Measurements from ENCODE around the gene CHAD.
A peak's percentile ranks its signal among the peaks of the same experiment; 100 is the strongest.
"Not testable (repeated sequence)": the region's sequence is repeated elsewhere in the genome, so short reads cannot be mapped to it uniquely, and the experiment has no call there.

The CHAD gene

DNA sequence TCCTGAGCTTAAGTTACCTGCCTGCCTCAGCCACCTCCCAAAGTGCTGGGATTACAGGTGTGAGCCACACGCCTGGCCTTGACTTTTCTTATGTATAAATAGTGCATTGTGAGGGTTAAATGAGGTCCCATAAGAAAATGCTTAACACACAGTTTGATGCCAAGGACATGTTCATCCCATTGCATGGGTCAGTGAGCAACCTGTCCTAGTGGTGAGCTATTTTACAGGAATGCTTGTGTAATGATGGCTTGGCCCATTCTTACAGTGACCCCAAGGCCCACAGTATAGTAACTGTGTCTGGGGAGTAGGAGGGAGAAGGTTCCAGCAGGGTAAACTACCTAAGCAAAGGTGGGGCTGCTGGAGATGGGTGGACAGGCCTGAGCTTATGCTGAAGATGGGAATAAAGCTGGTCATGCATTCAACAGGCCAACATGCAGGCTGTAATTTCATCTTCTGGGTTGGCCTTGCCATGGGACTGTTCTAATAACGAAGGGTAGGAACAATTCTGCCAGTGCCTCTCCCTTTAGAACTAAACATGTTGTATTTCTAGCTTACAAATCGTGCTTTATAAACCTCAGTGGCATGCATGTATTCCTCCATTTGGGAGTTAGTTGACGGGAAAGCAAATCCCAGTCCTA lies 36.4 kb downstream of the CHAD start:
- H3K27ac ChIP-seq, result no peak overlapping the region
- TF ChIP-seq, protein P1, sequence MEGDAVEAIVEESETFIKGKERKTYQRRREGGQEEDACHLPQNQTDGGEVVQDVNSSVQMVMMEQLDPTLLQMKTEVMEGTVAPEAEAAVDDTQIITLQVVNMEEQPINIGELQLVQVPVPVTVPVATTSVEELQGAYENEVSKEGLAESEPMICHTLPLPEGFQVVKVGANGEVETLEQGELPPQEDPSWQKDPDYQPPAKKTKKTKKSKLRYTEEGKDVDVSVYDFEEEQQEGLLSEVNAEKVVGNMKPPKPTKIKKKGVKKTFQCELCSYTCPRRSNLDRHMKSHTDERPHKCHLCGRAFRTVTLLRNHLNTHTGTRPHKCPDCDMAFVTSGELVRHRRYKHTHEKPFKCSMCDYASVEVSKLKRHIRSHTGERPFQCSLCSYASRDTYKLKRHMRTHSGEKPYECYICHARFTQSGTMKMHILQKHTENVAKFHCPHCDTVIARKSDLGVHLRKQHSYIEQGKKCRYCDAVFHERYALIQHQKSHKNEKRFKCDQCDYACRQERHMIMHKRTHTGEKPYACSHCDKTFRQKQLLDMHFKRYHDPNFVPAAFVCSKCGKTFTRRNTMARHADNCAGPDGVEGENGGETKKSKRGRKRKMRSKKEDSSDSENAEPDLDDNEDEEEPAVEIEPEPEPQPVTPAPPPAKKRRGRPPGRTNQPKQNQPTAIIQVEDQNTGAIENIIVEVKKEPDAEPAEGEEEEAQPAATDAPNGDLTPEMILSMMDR (conservative IDR thresholded peaks at IDR 0.05), result no peak
- TF ChIP-seq ZFX (IDR thresholded peaks at IDR 0.05), result no peak

DNA sequence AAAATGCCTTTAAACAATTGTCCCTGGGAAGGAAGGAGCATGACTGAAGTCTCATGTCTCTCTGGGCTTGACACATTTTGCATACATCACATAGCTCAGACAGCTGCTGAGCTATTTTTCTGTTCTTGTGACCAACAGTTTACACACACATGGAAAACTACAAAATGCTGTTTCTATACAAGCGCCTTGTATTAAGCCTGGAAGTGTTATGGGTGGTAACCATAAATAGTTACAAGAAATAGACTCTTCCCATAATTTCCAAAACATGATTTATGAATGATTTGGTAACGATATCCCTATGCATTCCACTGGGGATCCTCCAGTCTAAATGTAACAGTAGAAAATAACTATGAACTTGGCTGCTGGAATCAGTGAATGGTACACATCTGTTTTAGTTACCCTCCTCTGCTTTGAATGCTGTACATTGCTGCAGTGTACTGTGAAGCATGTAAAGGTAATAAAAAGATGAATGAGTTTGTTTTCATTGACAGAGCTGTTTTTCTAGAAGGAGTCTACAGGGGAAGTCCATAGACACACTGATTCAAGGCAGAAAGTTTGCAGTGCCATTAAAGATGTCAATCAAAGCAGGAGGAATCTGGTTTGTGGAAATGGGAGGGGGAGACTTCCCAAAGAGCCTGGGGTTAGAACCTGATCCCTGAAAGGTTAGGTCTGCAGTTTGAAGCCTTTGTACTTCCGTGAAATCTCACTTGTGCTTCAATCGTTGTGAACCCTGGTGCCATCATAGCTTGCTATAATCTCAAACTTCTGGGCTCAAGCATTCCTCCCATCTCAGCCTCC lies 37.7 kb downstream of the CHAD start:
- TF ChIP-seq ZFX (IDR thresholded peaks at IDR 0.05), result no peak
- TF ChIP-seq, protein P1 (conservative IDR thresholded peaks at IDR 0.05), result no peak
- H3K27ac ChIP-seq, result no peak overlapping the region

DNA sequence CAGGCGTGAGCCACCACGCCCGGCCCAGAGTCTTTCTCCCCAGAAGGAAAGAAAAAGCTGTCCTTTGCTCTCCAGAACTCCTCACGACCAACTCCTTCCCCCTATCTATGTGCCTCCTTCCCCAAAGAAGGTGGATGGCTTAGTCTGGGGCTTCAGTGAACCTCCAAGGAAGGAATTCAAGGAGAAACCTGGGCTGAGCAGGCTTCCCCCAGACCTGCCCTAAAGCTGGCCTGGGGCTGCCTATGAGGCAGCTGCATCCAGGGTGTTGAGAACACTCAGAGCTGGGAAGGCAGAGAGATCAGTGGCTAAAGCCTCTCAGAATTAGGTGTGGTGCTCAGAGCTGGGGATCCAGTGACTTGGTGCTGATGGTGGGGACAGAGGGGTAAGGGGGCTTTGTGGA lies 38.9 kb downstream of the CHAD start:
- TF ChIP-seq, protein P1 (conservative IDR thresholded peaks at IDR 0.05), result no peak
- TF ChIP-seq ZFX (IDR thresholded peaks at IDR 0.05), result no peak

DNA sequence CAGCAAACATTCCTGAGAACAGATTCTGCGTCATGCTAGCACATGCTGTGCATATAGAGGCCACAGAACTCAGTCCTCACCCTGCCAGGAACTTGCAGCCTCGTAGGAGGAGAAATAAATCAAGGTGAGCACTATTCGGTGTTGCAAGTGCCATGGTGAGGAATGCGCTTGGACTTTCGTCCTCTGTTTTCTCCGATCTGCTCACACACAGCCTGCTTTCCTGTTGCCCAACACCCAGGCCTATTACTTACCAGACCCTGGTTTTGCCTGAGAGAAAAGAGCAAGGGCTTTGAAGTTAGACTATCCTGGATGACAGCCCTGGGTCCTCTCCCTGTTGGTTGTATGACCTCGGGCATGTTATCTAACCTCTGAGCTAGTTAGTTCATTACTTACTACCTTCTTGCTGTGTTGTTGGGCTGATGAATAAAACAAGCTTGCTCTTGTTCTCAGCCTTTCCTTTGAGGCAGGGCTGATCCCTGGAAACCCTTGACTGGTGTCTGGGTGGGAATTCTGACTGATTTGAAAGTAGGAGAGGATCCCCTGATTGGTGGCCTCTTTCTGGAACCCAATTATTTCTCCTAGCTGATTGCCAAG lies 39.8 kb downstream of the CHAD start:
- no peak overlapping the region for H3K27ac ChIP-seq
- TF ChIP-seq, protein P1 (conservative IDR thresholded peaks at IDR 0.05), result no peak
- no peak for TF ChIP-seq ZFX (IDR thresholded peaks at IDR 0.05)

More for the DNA sequence above, 38.9 kb downstream of the CHAD start:
- H3K27ac ChIP-seq, result no peak overlapping the region

DNA sequence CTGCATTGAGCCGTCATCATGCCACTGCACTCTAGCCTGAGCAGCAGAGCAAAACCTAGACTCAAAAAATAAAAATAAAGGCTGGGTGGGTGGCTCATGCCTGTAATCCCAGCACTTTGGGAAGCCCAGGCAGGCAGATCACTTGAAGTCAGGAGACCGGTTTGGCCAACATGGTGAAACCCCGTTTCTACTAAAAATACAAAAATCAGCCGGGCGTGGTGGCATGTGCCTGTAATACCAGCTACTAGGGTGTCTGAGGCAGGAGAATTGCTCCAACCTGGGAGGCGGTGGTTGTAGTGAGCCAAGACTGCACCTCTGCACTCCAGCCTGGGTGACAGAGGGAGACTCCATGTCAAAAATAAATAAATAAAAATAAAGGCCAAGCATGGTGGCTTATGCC lies 40.6 kb downstream of the CHAD start:
- H3K27ac ChIP-seq, result not testable (repeated sequence)

DNA sequence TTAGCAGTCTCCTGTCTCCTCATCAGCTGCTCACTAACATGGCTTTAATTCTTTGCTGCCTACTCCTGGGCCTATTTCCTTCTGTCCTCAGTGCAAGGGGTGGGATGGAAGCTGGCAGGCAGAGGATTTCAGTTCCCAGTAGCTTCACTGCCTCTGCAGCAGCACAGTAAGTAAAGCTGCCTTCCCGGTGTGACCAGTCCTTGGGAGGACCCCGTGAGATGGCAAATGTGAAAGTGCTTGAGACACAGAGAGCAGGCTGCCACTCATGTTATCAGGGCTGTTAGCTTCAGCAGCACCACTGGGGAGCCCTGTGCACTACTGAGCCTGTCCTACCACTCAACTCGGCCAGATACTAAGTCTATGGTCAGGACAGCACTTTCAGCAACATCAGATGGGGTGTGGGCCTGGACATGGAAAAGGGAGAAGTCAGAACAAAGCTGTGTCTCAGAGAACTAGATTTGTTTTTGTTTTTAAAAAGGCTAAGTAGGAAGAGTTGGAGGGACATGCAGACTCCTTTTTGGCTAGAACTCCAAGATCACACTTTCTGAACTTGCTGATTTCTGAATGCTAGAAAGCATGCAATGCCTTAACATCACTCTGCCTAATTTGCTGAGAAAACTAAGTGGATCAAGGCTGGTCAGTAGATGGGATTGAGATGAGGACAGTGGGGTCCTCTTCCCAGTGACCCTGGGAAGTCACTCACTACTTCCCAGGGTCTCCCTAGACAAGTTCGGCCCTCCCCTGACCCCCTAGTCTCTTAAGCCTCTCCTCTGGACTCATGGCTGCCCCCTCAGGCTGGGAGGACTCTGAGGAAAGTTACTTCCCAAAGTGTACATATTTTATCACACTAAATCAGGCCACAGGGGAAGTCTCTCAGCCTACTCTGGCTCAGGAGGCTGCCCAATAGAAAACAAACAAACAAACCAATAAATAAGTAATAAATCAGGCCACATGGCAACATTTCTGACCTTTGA lies 41.6 kb downstream of the CHAD start:
- TF ChIP-seq ZFX (IDR thresholded peaks at IDR 0.05), result no peak
- TF ChIP-seq, protein P1 (conservative IDR thresholded peaks at IDR 0.05), result no peak; the same call in 1 of the 2 replicates
- H3K27ac ChIP-seq, result peak overlapping the region; percentile 37; the same call in 1 of the 2 replicates

DNA sequence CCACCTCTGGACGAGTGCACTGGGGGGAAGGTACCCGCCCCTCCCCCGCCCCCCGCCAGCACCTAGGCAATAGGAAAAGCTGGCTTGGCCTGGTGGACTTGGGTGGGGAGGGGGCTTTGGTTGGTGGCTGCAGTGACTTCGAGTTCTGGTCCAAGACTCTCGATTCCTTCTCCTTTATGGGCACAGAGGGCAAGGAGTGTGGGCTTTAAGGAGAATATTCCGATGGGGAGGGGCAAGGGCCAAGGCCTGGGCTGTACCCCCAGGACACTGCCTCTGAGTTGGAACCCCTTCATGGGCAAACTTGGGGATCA lies 42.3 kb downstream of the CHAD start:
- TF ChIP-seq, protein P1 (conservative IDR thresholded peaks at IDR 0.05), result no peak
- TF ChIP-seq ZFX (IDR thresholded peaks at IDR 0.05), result no peak
- peak overlapping the region; percentile 37 for H3K27ac ChIP-seq

Data from C4-2B (cell line).